Effector memory CD8-positive, alpha-beta T cell (primary cell): Measurements from ENCODE around the gene CYGB.

ENCODE experiments used
- ATAC-seq: fragments of 150-1000 bp; cut with Tn5 transposase; replicated peaks from 2 replicates; pipeline ENCODE4 v1.10.0; 2021; ENCODE audit warnings: mild to moderate bottlenecking, moderate library complexity
- DNase-seq, 3 experiments: peaks; one replicate each; pipeline ENCODE4 v3.0.0; 2021
- H3K27ac Mint-ChIP-seq, 2 donors: one replicate each; pipeline ENCODE4 v1.8.0; 2022; ENCODE audit warnings: mild to moderate bottlenecking in 2 of 2, mixed read lengths in 2 of 2, moderate library complexity in 2 of 2
- H3K27me3 Mint-ChIP-seq, 2 donors: one replicate each; pipeline ENCODE4 v1.8.0; 2022; ENCODE audit warnings: mixed read lengths in 2 of 2
- H3K36me3 Mint-ChIP-seq: one replicate; pipeline ENCODE4 v1.8.0; 2022; ENCODE audit warnings: mild to moderate bottlenecking, moderate library complexity, mixed read lengths; ENCODE audit not compliant: insufficient read depth
- H3K4me1 Mint-ChIP-seq, 2 donors: one replicate each; pipeline ENCODE4 v1.8.0; 2022; ENCODE audit warnings: low read depth in 2 of 2, mixed read lengths in 2 of 2
- H3K4me3 Mint-ChIP-seq, 2 donors: one replicate each; pipeline ENCODE4 v1.8.0; 2022; ENCODE audit warnings: mild to moderate bottlenecking in 2 of 2, mixed read lengths in 2 of 2, moderate library complexity in 2 of 2
- H3K9me3 Mint-ChIP-seq, 2 donors: one replicate each; pipeline ENCODE4 v1.8.0; 2022; ENCODE audit warnings: mixed read lengths in 2 of 2
- total RNA-seq, 9 experiments: gene quantifications; one replicate each; lab custom pipeline; 2026; lab: John Stamatoyannopoulos, UW

CYGB gene
- total RNA-seq = 0 to 0.13 (median 0) reads per million in 9 experiments

GRCh38 chr17:76537578-76538280 is at the start of gene CYGB:
CYGB (minus strand) TSS chr17:76537709; CDS start chr17:76537542, 167 bp downstream.
- H3K4me3 Mint-ChIP-seq = peak within 1 kb of the TSS; percentile 13 to 37
- no peaks in the 10 kb centered on the region for H3K36me3 Mint-ChIP-seq
- H3K9me3 Mint-ChIP-seq = no peaks in the 10 kb centered on the region
- H3K4me1 Mint-ChIP-seq = peaks cover 0 to 8% of the 10 kb centered on the region in 2 donors
- H3K27me3 Mint-ChIP-seq = peaks cover 43 to 72% of the 10 kb centered on the region in 2 donors
- no peak within 1 kb of the TSS for H3K27ac Mint-ChIP-seq
- DNase-seq (no peak), ATAC-seq (peak; percentile 52)

GRCh38 chr17:76586741-76587487 is 49.4 kb upstream of the CYGB start:
- Mint-ChIP-seq H3K4me1 (no peaks in the 10 kb centered on the region), H3K27me3 (peaks cover 29 to 49% of the 10 kb centered on the region in 2 donors), H3K4me3 (peak overlapping the region; percentile 76 to 77), H3K9me3 (no peaks in the 10 kb centered on the region), H3K36me3 (peaks cover 2% of the 10 kb centered on the region), H3K27ac (no peak overlapping the region)
- DNase-seq = no peak
- no peak for ATAC-seq

- ATAC-seq (peak; percentile 87), DNase-seq (peak; percentile 52 to 55 (median 52))
- H3K4me3 Mint-ChIP-seq = peak within 1 kb of the TSS; percentile 76 to 77
- no peaks in the 10 kb centered on the region for H3K4me1 Mint-ChIP-seq
- peak within 1 kb of the TSS in 1 of 2 donors; percentile 5 for H3K27ac Mint-ChIP-seq
- peaks cover 29 to 49% of the 10 kb centered on the region in 2 donors for H3K27me3 Mint-ChIP-seq
- peaks cover 2% of the 10 kb centered on the region for H3K36me3 Mint-ChIP-seq
- no peaks in the 10 kb centered on the region for H3K9me3 Mint-ChIP-seq
These were observed 48.4 kb upstream of the CYGB start, which contains the start of gene ST6GALNAC2 for GRCh38 chr17:76585649-76586593. ST6GALNAC2 (minus strand) TSS chr17:76585860; CDS start chr17:76585808, 52 bp downstream.

GRCh38 chr17:76585033-76585648 is 47.6 kb upstream of the CYGB start:
- Mint-ChIP-seq H3K9me3 (no peaks in the 10 kb centered on the region), H3K36me3 (no peaks in the 10 kb centered on the region), H3K4me1 (no peaks in the 10 kb centered on the region), H3K27ac (peak overlapping the region in 1 of 2 donors; percentile 5), H3K27me3 (peaks cover 29 to 47% of the 10 kb centered on the region in 2 donors), H3K4me3 (peak overlapping the region; percentile 76 to 77)
- DNase-seq (no peak), ATAC-seq (no peak)

GRCh38 chr17:76584427-76585032 is 47.0 kb upstream of the CYGB start:
- ATAC-seq (no peak), DNase-seq (no peak)
- H3K36me3 Mint-ChIP-seq = no peaks in the 10 kb centered on the region
- H3K4me3 Mint-ChIP-seq = peak overlapping the region; percentile 76 to 77
- H3K9me3 Mint-ChIP-seq = no peaks in the 10 kb centered on the region
- H3K4me1 Mint-ChIP-seq = no peaks in the 10 kb centered on the region
- peak overlapping the region in 1 of 2 donors; percentile 5 for H3K27ac Mint-ChIP-seq
- H3K27me3 Mint-ChIP-seq = peaks cover 25 to 40% of the 10 kb centered on the region in 2 donors

- ATAC-seq = no peak
- Mint-ChIP-seq H3K4me3 (no peak overlapping the region), H3K27ac (peak overlapping the region; percentile 41 to 46), H3K27me3 (peaks cover 9 to 22% of the 10 kb centered on the region in 2 donors), H3K4me1 (no peaks in the 10 kb centered on the region), H3K36me3 (no peaks in the 10 kb centered on the region), H3K9me3 (no peaks in the 10 kb centered on the region)
- DNase-seq = no peak
These were observed 45.2 kb upstream of the CYGB start for GRCh38 chr17:76582660-76583059.

- ATAC-seq = no peak
- H3K9me3 Mint-ChIP-seq = no peaks in the 10 kb centered on the region
- H3K27me3 Mint-ChIP-seq = peaks cover 0 to 10% of the 10 kb centered on the region in 2 donors
- H3K36me3 Mint-ChIP-seq = no peaks in the 10 kb centered on the region
- DNase-seq = no peak
- H3K4me3 Mint-ChIP-seq = no peak overlapping the region
- H3K27ac Mint-ChIP-seq = peak overlapping the region in 1 of 2 donors; percentile 49
- H3K4me1 Mint-ChIP-seq = no peaks in the 10 kb centered on the region
These were observed 44.0 kb upstream of the CYGB start for GRCh38 chr17:76581515-76581914.

- no peak overlapping the region for H3K4me3 Mint-ChIP-seq
- peaks cover 7% of the 10 kb centered on the region for H3K36me3 Mint-ChIP-seq
- H3K27me3 Mint-ChIP-seq = no peaks in the 10 kb centered on the region
- H3K27ac Mint-ChIP-seq = no peak overlapping the region
- H3K9me3 Mint-ChIP-seq = no peaks in the 10 kb centered on the region
- ATAC-seq (no peak), DNase-seq (no peak)
- peaks cover 0 to 1% of the 10 kb centered on the region in 2 donors for H3K4me1 Mint-ChIP-seq
These were observed 41.8 kb upstream of the CYGB start for GRCh38 chr17:76579281-76579680.

- ATAC-seq (no peak), DNase-seq (no peak)
- peaks cover 13% of the 10 kb centered on the region for H3K36me3 Mint-ChIP-seq
- no peaks in the 10 kb centered on the region for H3K9me3 Mint-ChIP-seq
- H3K27ac Mint-ChIP-seq = no peak overlapping the region
- H3K27me3 Mint-ChIP-seq = no peaks in the 10 kb centered on the region
- H3K4me3 Mint-ChIP-seq = no peak overlapping the region
- H3K4me1 Mint-ChIP-seq = peaks cover 0 to 1% of the 10 kb centered on the region in 2 donors
These were observed 40.9 kb upstream of the CYGB start for GRCh38 chr17:76578376-76578775.

GRCh38 chr17:76577876-76578275 is 40.4 kb upstream of the CYGB start:
- Mint-ChIP-seq H3K27me3 (no peaks in the 10 kb centered on the region), H3K9me3 (no peaks in the 10 kb centered on the region), H3K36me3 (peaks cover 14% of the 10 kb centered on the region), H3K4me1 (peaks cover 0 to 1% of the 10 kb centered on the region in 2 donors), H3K27ac (no peak overlapping the region), H3K4me3 (no peak overlapping the region)
- ATAC-seq (no peak), DNase-seq (no peak)

- no peak for ATAC-seq
- Mint-ChIP-seq H3K27ac (no peak overlapping the region), H3K36me3 (peaks cover 20% of the 10 kb centered on the region), H3K9me3 (no peaks in the 10 kb centered on the region), H3K27me3 (no peaks in the 10 kb centered on the region), H3K4me1 (peaks cover 0 to 1% of the 10 kb centered on the region in 2 donors), H3K4me3 (no peak overlapping the region)
- no peak for DNase-seq
These were observed 38.7 kb upstream of the CYGB start for GRCh38 chr17:76576189-76576588.

- Mint-ChIP-seq H3K4me1 (peaks cover 0 to 1% of the 10 kb centered on the region in 2 donors), H3K9me3 (no peaks in the 10 kb centered on the region), H3K27me3 (no peaks in the 10 kb centered on the region), H3K4me3 (no peak overlapping the region), H3K27ac (no peak overlapping the region), H3K36me3 (peaks cover 20% of the 10 kb centered on the region)
- DNase-seq (no peak), ATAC-seq (no peak)
These were observed 38.1 kb upstream of the CYGB start for GRCh38 chr17:76575570-76575969.
